HCEC 1CT (cell line): ENCODE results near the gene SSH2.

Experiments
- DNase-seq: peaks from one replicate; pipeline ENCODE4 v3.0.0-alpha.2; 2017

Gene SSH2

GRCh38 chr17:29620779-29621500, 309.1 kb downstream of the SSH2 start:
- DNase-seq, result no peak

- DNase-seq, result peak; percentile 45
Measured at GRCh38 chr17:29620271-29620670, 309.8 kb downstream of the SSH2 start.

- peak; percentile 34 for DNase-seq
Measured at GRCh38 chr17:29619251-29619650, 310.8 kb downstream of the SSH2 start.

GRCh38 chr17:29618272-29619065, 311.6 kb downstream of the SSH2 start:
- no peak for DNase-seq

GRCh38 chr17:29617481-29618271, 312.4 kb downstream of the SSH2 start:
- peak; percentile 53 for DNase-seq

- peak; percentile 75 for DNase-seq
Measured at GRCh38 chr17:29617125-29617480, 312.9 kb downstream of the SSH2 start.

GRCh38 chr17:29616300-29617048, 313.6 kb downstream of the SSH2 start:
- no peak for DNase-seq

GRCh38 chr17:29615492-29616299, 314.3 kb downstream of the SSH2 start:
- DNase-seq, result peak; percentile 72

GRCh38 chr17:29615048-29615385, 315.0 kb downstream of the SSH2 start:
- no peak for DNase-seq

GRCh38 chr17:29614349-29615047, 315.5 kb downstream of the SSH2 start:
- no peak for DNase-seq

- no peak for DNase-seq
Measured at GRCh38 chr17:29613856-29614255, 316.2 kb downstream of the SSH2 start.

- no peak for DNase-seq
Measured at GRCh38 chr17:29613352-29613837, 316.6 kb downstream of the SSH2 start.

GRCh38 chr17:29612404-29613280, 317.4 kb downstream of the SSH2 start:
- DNase-seq, result no peak

GRCh38 chr17:29612094-29612403, 318.0 kb downstream of the SSH2 start:
- no peak for DNase-seq

GRCh38 chr17:29611351-29612093, 318.5 kb downstream of the SSH2 start:
- no peak for DNase-seq

GRCh38 chr17:29610395-29610794, 319.6 kb downstream of the SSH2 start:
- no peak for DNase-seq

GRCh38 chr17:29608986-29609385, 321.0 kb downstream of the SSH2 start:
- no peak for DNase-seq

GRCh38 chr17:29607557-29608195, 322.4 kb downstream of the SSH2 start:
- DNase-seq, result no peak

- DNase-seq, result no peak
Measured at GRCh38 chr17:29603109-29603674, 326.8 kb downstream of the SSH2 start.
